T-helper 2 cell (primary cell): Measurements from ENCODE around the gene KRTCAP2.
"Not testable (repeated sequence)": the region's sequence is repeated elsewhere in the genome, so short reads cannot be mapped to it uniquely, and the experiment has no call there.

Experiments
- DNase-seq, 5 experiments: peaks; one replicate each; pipeline versions ENCODE4 v3.0.0 to v3.0.0-alpha.2; 2012 to 2022

Gene KRTCAP2

DNA sequence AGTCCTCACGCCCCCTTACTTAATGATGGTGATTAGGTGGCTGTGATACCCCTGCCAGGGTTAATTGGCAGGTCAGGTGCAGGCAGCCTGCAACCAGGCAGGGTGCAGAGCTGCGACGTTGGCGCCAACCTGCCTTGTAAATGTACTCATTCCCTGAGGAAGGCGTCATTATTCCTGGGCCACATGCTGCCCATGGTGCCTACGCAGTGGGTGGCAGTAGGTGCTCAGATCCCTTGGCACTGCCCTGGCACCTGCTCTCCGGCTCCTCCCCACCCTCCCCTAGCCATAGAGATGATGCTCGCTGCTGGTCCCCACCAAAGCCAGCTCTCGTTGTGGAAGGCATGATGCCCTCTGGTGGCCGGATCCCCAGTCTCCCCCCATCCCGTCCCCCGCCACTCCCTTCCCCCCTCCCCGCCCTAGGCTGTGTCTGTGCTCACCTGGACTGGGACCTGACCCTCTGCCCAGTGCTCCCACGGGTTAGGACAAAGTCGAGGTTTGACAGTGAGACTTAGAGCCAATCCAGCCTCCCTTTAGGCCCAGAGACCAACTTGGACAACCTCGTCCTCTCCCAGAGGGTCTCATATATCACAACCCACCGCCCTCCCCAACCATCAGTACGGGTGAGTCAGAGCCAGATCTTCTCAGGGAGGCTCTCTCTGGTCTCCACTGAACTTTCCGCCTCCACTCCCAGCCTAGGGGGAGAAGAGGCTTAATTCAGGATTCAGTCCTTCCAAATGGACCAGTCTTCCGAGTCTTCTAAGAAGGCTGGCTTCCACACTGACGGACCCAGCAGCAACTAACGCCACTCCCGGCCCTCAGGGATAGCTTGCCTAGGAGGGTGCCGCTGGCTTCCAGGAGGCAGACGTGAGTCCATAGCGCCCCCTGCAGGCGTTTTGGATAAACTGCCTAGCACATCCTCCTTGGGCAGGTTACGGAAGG lies 5.7 kb downstream of the KRTCAP2 start:
- DNase-seq = peak; percentile 66 to 81 (median 78)

- DNase-seq = no peak
Observed at GRCh38 chr1:155166471-155167165, 6.5 kb downstream of the KRTCAP2 start.

DNA sequence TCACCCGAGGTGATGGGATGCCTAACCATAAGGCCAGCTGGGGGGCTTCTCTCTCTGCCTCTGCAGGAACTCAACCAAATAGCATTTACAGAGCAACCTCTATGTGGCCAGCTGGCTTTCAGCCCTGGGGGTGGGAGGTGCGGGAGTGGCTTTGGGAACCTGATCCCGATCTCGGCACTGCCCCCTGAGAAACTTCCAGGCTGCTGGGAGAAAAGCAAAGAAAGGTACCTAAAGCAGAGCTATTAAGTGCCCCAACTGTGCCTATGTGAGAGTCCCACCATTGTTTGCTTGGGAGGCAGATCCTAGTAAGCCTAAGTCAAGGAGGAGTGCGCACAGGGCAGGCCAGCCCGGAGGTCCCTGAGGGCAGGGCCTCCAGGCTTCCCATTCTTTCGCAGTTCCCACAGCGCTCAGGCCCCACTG lies 7.0 kb downstream of the KRTCAP2 start:
- DNase-seq = no peak

- not testable (repeated sequence) for DNase-seq
Observed at GRCh38 chr1:155164625-155165024, 8.5 kb downstream of the KRTCAP2 start.

DNA sequence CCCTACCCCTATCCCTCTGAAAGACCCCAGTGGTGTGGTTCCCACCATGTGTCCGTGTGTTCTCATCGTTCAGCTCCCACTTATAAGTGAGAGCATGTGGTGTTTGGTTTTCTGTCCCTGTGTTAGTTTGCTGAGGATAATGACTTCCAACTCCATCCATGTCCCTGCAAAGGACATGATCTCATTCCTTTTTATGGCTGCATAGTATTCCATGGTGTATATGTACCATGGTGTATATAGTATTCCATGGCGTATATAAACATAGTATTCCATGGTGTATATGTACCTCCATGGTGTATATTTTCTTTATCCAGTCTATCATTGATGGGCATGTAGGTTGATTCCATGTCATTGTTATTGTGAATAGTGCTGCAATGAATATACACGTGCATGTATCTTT lies 9.3 kb downstream of the KRTCAP2 start:
- DNase-seq = not testable (repeated sequence)

DNA sequence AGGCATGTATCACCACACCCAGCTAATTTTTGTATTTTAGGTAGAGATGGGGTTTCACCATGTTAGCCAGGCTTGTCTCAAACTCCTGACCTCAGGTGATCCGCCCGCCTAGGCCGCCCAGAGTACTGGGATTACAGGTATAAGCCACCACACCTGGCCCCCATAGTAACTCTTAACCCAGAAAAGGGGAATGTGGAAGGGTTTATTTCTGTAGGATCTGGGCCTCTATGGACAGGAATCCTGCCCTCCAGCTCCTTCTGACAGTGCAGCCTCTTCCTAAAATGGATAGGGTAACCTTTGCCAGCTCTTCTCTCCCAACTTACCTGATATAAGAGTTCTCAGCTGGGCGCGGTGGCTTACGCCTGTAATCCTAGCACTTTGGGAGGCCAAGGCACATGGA lies 10.5 kb downstream of the KRTCAP2 start:
- not testable (repeated sequence) for DNase-seq

GRCh38 chr1:155160128-155160527 lies 13.0 kb downstream of the KRTCAP2 start:
- DNase-seq = no peak

GRCh38 chr1:155158991-155159390 lies 14.1 kb downstream of the KRTCAP2 start:
- DNase-seq = no peak

GRCh38 chr1:155155996-155156643 lies 17.0 kb downstream of the KRTCAP2 start:
- not testable (repeated sequence) for DNase-seq

DNA sequence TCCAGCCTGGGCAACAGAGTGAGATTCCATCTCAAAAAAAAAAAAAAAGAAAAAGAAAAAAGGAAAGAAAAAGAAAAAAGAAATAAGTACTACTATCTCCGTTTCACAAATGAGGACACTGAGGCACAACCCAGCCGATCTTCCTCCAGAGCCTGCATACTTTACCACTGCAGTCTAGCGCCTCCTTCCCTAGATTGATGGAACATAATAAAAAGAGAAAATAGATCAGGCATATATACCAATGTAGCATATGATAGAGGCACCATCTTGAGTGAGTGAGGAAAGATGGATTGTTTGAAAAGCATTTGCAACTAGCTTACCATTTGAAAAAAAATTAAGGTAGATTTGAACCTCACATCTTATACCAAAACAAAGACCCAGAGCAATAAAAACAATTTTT lies 27.6 kb downstream of the KRTCAP2 start:
- DNase-seq = no peak

DNA sequence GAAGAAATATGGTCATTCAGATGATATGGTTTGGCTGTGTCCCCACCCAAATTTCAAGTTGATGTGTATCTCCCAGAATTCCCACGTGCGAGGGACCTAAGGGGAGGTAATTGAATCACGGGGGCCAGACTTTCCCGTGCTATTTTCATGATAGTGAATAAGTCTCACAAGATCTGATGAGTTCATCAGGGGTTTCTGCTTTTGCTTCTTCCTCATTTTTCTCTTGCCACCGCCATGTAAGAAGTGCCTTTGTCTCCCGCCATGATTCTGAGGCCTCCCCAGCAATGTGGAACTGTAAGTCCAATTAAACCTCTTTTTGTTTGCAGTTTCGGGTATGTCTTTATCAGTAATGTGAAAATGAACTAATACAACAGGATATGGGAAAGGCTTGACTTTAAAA lies 31.4 kb downstream of the KRTCAP2 start:
- no peak for DNase-seq

GRCh38 chr1:155140630-155140953 lies 32.5 kb downstream of the KRTCAP2 start:
- DNase-seq = no peak

DNA sequence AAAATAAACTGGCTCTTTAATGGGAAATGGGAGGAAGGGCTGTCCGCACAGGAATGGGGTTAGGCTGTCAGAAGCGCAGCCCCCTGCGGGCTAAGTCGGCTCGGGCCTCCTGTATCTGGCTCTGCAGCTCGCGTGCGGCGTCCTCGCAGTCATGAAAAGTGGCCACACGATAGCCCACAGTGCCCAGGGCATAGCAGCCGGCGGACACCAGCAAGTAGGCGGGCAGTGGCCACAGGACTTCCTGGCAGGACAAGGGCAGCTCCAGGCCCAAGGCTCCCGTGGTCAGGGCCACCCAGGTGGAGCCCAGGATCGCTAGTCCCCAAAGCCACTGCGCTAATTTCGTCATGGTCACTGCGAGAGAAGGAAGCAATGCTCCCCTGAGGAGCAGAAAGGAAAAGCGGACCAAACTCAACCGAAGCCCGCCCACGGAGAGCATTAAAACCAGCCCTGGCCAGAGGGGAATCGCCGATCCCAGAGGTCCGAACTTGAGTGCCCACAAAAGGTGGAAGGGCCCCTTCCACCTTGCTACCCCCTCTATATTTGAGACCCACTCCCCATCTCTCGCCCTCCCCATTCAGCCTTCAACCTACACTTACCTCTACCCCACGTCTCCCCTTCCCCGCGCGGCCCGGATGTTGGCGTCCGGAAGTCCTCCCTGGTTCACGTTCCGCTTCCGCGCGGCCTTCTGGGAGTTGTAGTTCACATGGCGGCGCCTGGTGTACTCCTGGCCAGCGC lies 33.0 kb downstream of the KRTCAP2 start, which contains the start of gene DPM3:
Gene DPM3, minus strand, starts transcription at position 637 of the 735 bp plus-strand sequence. Its CDS starts 291 bp downstream, at position 346.
- peak; percentile 71 to 91 (median 85) for DNase-seq

DNA sequence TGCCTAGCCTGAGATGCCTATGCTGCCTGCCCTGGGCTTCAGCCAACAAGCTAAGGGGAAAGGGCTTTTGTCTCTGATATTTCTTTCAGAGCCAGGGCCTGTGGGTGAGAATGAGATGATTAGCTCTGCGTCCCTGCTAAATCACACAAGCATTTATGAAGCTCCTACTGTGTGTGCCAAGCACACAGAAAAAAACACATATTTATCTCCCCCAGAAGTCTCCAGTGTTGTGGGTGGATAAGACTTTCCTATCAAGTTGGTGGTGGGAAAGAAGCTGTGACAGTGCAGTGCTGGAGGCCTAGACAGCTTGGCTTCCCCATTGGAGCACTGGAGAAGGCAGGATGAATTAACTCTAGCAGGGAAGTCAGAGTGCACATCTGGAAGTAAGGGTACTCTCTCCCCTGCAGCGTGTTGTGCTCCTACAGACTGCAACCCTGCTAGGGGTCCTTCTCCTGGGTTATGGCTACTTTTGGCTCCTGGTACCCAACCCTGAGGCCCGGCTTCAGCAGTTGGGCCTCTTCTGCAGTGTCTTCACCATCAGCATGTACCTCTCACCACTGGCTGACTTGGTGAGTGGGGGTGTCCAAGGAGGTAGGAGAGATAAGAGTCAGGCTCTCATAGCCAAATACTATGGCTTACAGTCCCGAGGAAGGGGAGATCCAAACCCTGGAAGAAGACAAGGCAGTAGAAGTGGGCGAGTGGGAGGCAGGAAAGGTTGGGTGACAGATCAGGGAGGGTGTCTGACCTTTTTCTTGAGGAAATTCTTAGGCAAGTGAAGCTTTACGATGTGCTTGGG lies 35.8 kb downstream of the KRTCAP2 start:
- no peak for DNase-seq

DNA sequence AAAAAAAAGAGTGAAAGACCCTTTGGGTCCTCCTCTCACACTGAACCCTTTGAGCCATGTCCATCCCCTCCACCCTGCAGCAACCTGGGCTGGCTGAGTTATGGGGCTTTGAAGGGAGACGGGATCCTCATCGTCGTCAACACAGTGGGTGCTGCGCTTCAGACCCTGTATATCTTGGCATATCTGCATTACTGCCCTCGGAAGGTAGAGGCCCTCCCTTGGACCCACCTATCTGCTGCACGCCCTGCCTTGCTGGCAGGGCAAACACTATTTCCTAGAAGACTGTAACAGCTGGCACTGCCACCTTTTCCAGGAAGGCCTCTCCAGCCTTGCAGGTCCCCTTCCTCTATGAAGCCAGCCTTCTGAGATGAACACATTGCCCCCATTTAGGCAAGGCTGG lies 36.4 kb downstream of the KRTCAP2 start:
- peak in 1 of 5 experiments; percentile 54 for DNase-seq

DNA sequence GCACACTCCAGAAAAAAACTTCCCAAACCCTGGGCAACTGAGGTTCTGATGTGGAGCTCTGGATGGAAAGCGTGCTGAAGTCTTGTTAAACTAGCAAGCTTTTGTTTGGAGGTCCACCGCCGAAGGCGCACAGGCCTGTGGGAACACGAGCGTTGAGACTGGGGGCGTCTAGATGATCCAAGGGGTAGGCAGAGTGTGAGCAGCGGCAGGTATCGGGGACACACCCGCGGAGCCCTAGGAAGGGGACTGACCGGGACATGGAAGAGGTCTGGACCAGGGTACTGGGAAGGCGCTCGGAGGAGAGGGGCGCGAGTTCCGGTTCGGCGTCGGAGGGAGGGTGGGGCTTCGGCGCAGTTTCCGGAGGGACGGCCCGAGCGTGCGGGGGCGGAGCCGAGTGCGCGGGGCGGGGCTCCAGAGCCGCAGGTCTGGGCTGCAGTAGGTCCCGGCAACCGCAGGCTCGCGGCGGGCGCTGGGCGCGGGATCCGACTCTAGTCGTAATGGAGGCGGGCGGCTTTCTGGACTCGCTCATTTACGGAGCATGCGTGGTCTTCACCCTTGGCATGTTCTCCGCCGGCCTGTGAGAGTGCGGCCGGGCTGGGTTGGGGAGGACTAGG lies 37.6 kb downstream of the KRTCAP2 start, which contains the start of gene SLC50A1:
Gene SLC50A1, plus strand, starts transcription at position 438 of the 614 bp plus-strand sequence. Its CDS starts 60 bp downstream, at position 498.
- peak; percentile 86 to 94 (median 89) for DNase-seq

- DNase-seq = peak in 2 of 5 experiments; percentile 16 to 70
Observed at GRCh38 chr1:155134880-155135414, 38.2 kb downstream of the KRTCAP2 start.

GRCh38 chr1:155134322-155134721 lies 38.8 kb downstream of the KRTCAP2 start:
- no peak for DNase-seq

DNA sequence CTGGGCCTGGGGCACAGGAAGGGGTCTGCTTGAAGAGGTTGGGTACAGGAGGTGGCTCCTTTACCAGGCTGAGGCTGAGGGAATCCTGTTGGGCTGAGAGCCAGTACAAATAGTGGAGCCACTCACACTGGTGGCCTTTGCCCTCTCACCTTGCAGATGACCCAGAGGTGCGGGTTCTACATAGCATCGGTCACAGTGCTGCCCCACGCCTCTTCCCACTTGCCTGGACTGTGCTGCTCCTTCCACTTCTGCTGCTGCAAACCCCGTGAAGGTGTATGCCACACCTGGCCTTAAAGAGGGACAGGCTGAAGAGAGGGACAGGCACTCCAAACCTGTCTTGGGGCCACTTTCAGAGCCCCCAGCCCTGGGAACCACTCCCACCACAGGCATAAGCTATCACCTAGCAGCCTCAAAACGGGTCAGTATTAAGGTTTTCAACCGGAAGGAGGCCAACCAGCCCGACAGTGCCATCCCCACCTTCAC lies 39.3 kb downstream of the KRTCAP2 start:
- DNase-seq = no peak

- DNase-seq = no peak
Observed at GRCh38 chr1:155131856-155132255, 41.2 kb downstream of the KRTCAP2 start.

GRCh38 chr1:155131285-155131684 lies 41.8 kb downstream of the KRTCAP2 start:
- DNase-seq = no peak
